SK-N-SH (cell line): ENCODE measurements around the gene OR2W3.

Experiments used
- CHD2 ChIP-seq: fragments of 150-350 bp; IDR thresholded peaks from 2 replicates; pipeline ENCODE4 v1.6.1; 2018; ENCODE audit warnings: low read length; ENCODE audit not compliant: partially characterized antibody
- EZH2phosphoT487 ChIP-seq: fragments of 200-600 bp; sonication (generic); IDR thresholded peaks from 2 replicates; pipeline ENCODE4 v1.6.1; 2017; ENCODE audit warnings: low read depth, mixed run types, mild to moderate bottlenecking, antibody characterized with exemption, moderate library complexity, borderline replicate concordance
- FOXJ3 ChIP-seq: sonication (generic); formaldehyde crosslinking; IDR thresholded peaks from 2 replicates; pipeline ENCODE4 v1.5.1; 2020; ENCODE audit warnings: mild to moderate bottlenecking, missing genetic modification reagents
- FOXM1 ChIP-seq: IDR thresholded peaks from 2 replicates; pipeline ENCODE4 v1.4.0; 2012; ENCODE audit warnings: low read depth, mild to moderate bottlenecking
- MAX ChIP-seq: IDR thresholded peaks from 2 replicates; pipeline ENCODE4 v1.4.0; 2012; ENCODE audit warnings: low read depth
- MXI1 ChIP-seq: IDR thresholded peaks from 2 replicates; pipeline ENCODE4 v1.6.1; 2012; ENCODE audit warnings: mild to moderate bottlenecking, low read depth, low read length, improper control_type of control experiment
- POLR2AphosphoS5 ChIP-seq: IDR thresholded peaks from 2 replicates; pipeline ENCODE4 v1.6.1; 2012; ENCODE audit warnings: low read depth, low read length
- RCOR1 ChIP-seq: fragments of 150-350 bp; IDR thresholded peaks from 2 replicates; pipeline ENCODE4 v1.6.1; 2017; ENCODE audit warnings: antibody characterized with exemption, low read length
- RFX5 ChIP-seq: IDR thresholded peaks from 2 replicates; pipeline ENCODE4 v1.6.1; 2012; ENCODE audit warnings: mild to moderate bottlenecking, improper control_type of control experiment, low read length
- RXRA ChIP-seq: IDR thresholded peaks from 2 replicates; pipeline ENCODE4 v1.4.0; 2012; ENCODE audit warnings: low read depth, mild to moderate bottlenecking, borderline replicate concordance
- TCF12 ChIP-seq: IDR thresholded peaks from 2 replicates; pipeline ENCODE4 v1.4.0; 2012
- TF ChIP-seq, protein P1 (sequence below): fragments of 200-600 bp; sonication (generic); IDR thresholded peaks from 2 replicates; pipeline ENCODE4 v1.6.1; 2017; ENCODE audit warnings: antibody characterized with exemption, mild to moderate bottlenecking, moderate library complexity
- TF ChIP-seq, protein P2 (sequence below): fragments of 150-350 bp; IDR thresholded peaks from 2 replicates; pipeline ENCODE4 v1.6.1; 2017; ENCODE audit warnings: antibody characterized with exemption, low read length, low read depth, borderline replicate concordance
- TF ChIP-seq, protein P3 (sequence below): IDR thresholded peaks from 2 replicates; pipeline ENCODE4 v1.6.1; 2012; ENCODE audit warnings: mild to moderate bottlenecking, low read depth, low read length, moderate library complexity

DNA sequence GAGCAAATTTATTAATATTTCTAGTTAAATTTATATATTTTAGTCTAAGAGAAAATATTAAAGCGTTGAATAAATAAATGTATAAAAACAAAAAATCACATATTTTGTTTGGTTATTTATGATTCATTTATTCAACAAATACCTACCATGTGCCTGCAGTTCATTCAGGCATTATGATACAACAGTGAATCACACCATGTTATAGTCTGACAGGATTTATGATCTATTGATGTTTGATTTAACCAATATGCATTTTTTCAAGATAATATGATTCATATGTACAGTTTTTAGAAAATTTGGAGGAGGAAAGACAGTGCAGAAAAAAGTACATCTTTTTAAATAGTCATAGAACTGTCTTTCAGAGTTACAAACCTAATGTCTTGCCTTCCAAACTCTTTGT is 45.8 kb upstream of the OR2W3 start:
- TF ChIP-seq FOXM1 (no peak), MAX (no peak), CHD2 (no peak), TCF12 (no peak), RCOR1 (no peak), FOXJ3 (CRISPR knock-in tag) (no peak), MXI1 (no peak), EZH2phosphoT487 (no peak), POLR2AphosphoS5 (no peak), RXRA (no peak), RFX5 (no peak)
- TF ChIP-seq, protein P1, sequence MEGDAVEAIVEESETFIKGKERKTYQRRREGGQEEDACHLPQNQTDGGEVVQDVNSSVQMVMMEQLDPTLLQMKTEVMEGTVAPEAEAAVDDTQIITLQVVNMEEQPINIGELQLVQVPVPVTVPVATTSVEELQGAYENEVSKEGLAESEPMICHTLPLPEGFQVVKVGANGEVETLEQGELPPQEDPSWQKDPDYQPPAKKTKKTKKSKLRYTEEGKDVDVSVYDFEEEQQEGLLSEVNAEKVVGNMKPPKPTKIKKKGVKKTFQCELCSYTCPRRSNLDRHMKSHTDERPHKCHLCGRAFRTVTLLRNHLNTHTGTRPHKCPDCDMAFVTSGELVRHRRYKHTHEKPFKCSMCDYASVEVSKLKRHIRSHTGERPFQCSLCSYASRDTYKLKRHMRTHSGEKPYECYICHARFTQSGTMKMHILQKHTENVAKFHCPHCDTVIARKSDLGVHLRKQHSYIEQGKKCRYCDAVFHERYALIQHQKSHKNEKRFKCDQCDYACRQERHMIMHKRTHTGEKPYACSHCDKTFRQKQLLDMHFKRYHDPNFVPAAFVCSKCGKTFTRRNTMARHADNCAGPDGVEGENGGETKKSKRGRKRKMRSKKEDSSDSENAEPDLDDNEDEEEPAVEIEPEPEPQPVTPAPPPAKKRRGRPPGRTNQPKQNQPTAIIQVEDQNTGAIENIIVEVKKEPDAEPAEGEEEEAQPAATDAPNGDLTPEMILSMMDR = no peak
- TF ChIP-seq, protein P2, sequence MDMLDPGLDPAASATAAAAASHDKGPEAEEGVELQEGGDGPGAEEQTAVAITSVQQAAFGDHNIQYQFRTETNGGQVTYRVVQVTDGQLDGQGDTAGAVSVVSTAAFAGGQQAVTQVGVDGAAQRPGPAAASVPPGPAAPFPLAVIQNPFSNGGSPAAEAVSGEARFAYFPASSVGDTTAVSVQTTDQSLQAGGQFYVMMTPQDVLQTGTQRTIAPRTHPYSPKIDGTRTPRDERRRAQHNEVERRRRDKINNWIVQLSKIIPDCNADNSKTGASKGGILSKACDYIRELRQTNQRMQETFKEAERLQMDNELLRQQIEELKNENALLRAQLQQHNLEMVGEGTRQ = no peak
- TF ChIP-seq, protein P3, sequence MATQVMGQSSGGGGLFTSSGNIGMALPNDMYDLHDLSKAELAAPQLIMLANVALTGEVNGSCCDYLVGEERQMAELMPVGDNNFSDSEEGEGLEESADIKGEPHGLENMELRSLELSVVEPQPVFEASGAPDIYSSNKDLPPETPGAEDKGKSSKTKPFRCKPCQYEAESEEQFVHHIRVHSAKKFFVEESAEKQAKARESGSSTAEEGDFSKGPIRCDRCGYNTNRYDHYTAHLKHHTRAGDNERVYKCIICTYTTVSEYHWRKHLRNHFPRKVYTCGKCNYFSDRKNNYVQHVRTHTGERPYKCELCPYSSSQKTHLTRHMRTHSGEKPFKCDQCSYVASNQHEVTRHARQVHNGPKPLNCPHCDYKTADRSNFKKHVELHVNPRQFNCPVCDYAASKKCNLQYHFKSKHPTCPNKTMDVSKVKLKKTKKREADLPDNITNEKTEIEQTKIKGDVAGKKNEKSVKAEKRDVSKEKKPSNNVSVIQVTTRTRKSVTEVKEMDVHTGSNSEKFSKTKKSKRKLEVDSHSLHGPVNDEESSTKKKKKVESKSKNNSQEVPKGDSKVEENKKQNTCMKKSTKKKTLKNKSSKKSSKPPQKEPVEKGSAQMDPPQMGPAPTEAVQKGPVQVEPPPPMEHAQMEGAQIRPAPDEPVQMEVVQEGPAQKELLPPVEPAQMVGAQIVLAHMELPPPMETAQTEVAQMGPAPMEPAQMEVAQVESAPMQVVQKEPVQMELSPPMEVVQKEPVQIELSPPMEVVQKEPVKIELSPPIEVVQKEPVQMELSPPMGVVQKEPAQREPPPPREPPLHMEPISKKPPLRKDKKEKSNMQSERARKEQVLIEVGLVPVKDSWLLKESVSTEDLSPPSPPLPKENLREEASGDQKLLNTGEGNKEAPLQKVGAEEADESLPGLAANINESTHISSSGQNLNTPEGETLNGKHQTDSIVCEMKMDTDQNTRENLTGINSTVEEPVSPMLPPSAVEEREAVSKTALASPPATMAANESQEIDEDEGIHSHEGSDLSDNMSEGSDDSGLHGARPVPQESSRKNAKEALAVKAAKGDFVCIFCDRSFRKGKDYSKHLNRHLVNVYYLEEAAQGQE = no peak
